ENCODE results near the gene LRP5.
A peak's percentile ranks its signal among the peaks of the same experiment; 100 is the strongest.

- TF ChIP-seq CTCF (IDR thresholded peaks at IDR 0.05) (no peak), POLR2A (IDR thresholded peaks at IDR 0.05) (peak in 1 of 2 donors; percentile 48)
Measured at GRCh38 chr11:68342459-68343158, 30.2 kb downstream of the LRP5 start.

Measured in thyroid gland (tissue), 4 donors.